Measurements from ENCODE around the gene FAM222A.

- TF ChIP-seq CTCF (IDR thresholded peaks at IDR 0.05) (no peak), POLR2A (IDR thresholded peaks at IDR 0.05; ENCODE audit: low read length) (no peak), RCOR1 (IDR thresholded peaks at IDR 0.05; ENCODE audit: low read depth, low read length) (no peak), MAFK (IDR thresholded peaks at IDR 0.05; ENCODE audit: partially characterized antibody) (no peak), POLR2AphosphoS2 (conservative IDR thresholded peaks at IDR 0.05; ENCODE audit: low read length) (no peak)
Observed at GRCh38 chr12:109808876-109809646, 95.4 kb downstream of the FAM222A start.

Measured in A549 (cell line).